ENCODE results near the gene FABP1.

FABP1 gene

GRCh38 chr2:88077080-88077479 lies 50.8 kb downstream of the FABP1 start:
- DNase-seq: peak; percentile 23

GRCh38 chr2:88074854-88075292 lies 53.0 kb downstream of the FABP1 start:
- peak; percentile 88 for DNase-seq

DNA sequence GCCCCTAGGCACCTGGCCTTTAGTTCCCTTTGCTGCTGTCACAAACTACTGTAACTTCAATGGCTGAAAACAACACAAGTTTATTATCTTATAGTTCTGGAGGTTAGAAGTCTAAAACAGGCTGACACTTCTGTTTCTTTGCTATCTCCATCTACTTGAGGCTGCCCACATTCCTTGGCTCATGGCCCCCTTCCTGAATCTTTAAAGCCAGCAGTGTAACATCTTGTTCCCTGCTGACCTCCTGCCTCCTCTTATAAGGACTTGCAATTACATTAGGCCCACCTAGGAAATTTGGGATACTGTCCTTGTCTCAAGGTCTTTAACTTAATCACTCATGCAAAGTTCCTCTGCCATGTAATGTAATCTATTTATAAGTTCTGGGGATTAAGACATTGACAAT lies 53.7 kb downstream of the FABP1 start:
- peak; percentile 32 for DNase-seq

Measured in NCI-H82 (cell line).